ENCODE data around the gene ZNF850.
"Not testable (repeated sequence)": the region's sequence is repeated elsewhere in the genome, so short reads cannot be mapped to it uniquely, and the experiment has no call there.

The ZNF850 gene

GRCh38 chr19:36745870-36746269 lies 26.7 kb downstream of the ZNF850 start (continued):
- TF ChIP-seq REST (tag by site-specific recombination; IDR thresholded peaks at IDR 0.05): no peak
- TF ChIP-seq ZNF184 (tag by site-specific recombination; IDR thresholded peaks at IDR 0.05): peak; percentile 73; the same call in 1 of the 2 replicates

- H3K4me1 ChIP-seq (ENCODE audit: control insufficient read depth, insufficient read depth, low read length); POLR2A ChIA-PET; H3K4me3 ChIP-seq (ENCODE audit: low read depth, low read length); H3K27ac ChIP-seq (ENCODE audit: extremely low read depth, low read depth, low read length); CTCF ChIA-PET: not testable (repeated sequence)
- Histone ChIP-seq H3K9me3 (ENCODE audit: control insufficient read depth, insufficient read depth, low read depth, low read length) (peaks cover 61% of the 10 kb centered on the region), H3K36me3 (ENCODE audit: control insufficient read depth in 2 of 2, insufficient read depth in 1 of 2, low read length in 2 of 2) (peaks cover 0 to 23% of the 10 kb centered on the region in 2 experiments; a peak in 2 of 3 replicates)
Measured at GRCh38 chr19:36736166-36736565, 36.4 kb downstream of the ZNF850 start.

GRCh38 chr19:36719687-36720556 lies 52.7 kb downstream of the ZNF850 start:
- CTCF ChIA-PET: no interaction called here
- no peak overlapping the region for H3K4me3 ChIP-seq (ENCODE audit: low read depth, low read length)
- peaks cover 59 to 79% of the 10 kb centered on the region in 2 experiments for H3K36me3 ChIP-seq (ENCODE audit: control insufficient read depth in 2 of 2, insufficient read depth in 1 of 2, low read length in 2 of 2)
- POLR2A ChIA-PET: no interaction called here
- H3K4me1 ChIP-seq (ENCODE audit: control insufficient read depth, insufficient read depth, low read length): no peaks in the 10 kb centered on the region
- H3K27ac ChIP-seq (ENCODE audit: extremely low read depth, low read depth, low read length): no peak overlapping the region
- H3K9me3 ChIP-seq (ENCODE audit: control insufficient read depth, insufficient read depth, low read depth, low read length): peaks cover 54% of the 10 kb centered on the region
- no peak for TF ChIP-seq GFI1B (tag by site-specific recombination; IDR thresholded peaks at IDR 0.05)
- no peak for TF ChIP-seq ZNF112 (tag by site-specific recombination; IDR thresholded peaks at IDR 0.05)
- peak; percentile 100 for TF ChIP-seq SETDB1 (IDR thresholded peaks at IDR 0.05; ENCODE audit: insufficient read length, low read length)
- no peak for TF ChIP-seq ZNF645 (tag by site-specific recombination; IDR thresholded peaks at IDR 0.05)
- TF ChIP-seq KLF8 (tag by site-specific recombination; IDR thresholded peaks at IDR 0.05): no peak
- TF ChIP-seq PRDM1 (tag by site-specific recombination; IDR thresholded peaks at IDR 0.05): 0 out of 2 replicates have a peak, but pooled peaks have one; percentile 3
- no peak for TF ChIP-seq ZNF530 (tag by site-specific recombination; IDR thresholded peaks at IDR 0.05; ENCODE audit: low read depth)
- peak; percentile 99 for TF ChIP-seq TRIM28 (IDR thresholded peaks at IDR 0.05; ENCODE audit: borderline replicate concordance, low read length)
- TF ChIP-seq ZNF518A (tag by site-specific recombination; conservative IDR thresholded peaks at IDR 0.05; ENCODE audit: low read depth): peak; percentile 61
- peak; percentile 16 for TF ChIP-seq ZNF510 (tag by site-specific recombination; IDR thresholded peaks at IDR 0.05; ENCODE audit: insufficient replicate concordance)
- TF ChIP-seq ZNF341 (tag by site-specific recombination; IDR thresholded peaks at IDR 0.05; ENCODE audit: low read depth): no peak
- no peak for TF ChIP-seq ZFP3 (tag by site-specific recombination; IDR thresholded peaks at IDR 0.05; ENCODE audit: low read depth)
- TF ChIP-seq ZNF449 (tag by site-specific recombination; IDR thresholded peaks at IDR 0.05): no peak
- peak; percentile 98 for TF ChIP-seq ZNF274 (IDR thresholded peaks at IDR 0.05; ENCODE audit: low read length)
- peak; percentile 100 for TF ChIP-seq ZNF274 (tag by site-specific recombination; IDR thresholded peaks at IDR 0.05; ENCODE audit: borderline replicate concordance)
- 0 out of 2 replicates have a peak, but pooled peaks have one; percentile 26 for TF ChIP-seq ZXDB (tag by site-specific recombination; IDR thresholded peaks at IDR 0.05)
- TF ChIP-seq ZNF211 (tag by site-specific recombination; IDR thresholded peaks at IDR 0.05; ENCODE audit: low read depth): 0 out of 2 replicates have a peak, but pooled peaks have one; percentile 11
- no peak for TF ChIP-seq ZNF140 (tag by site-specific recombination; IDR thresholded peaks at IDR 0.05)
- 0 out of 2 replicates have a peak, but pooled peaks have one; percentile 19 for TF ChIP-seq ZNF350 (tag by site-specific recombination; IDR thresholded peaks at IDR 0.05)

All from HEK293 (cell line).